Testis (tissue), 2 donors: Measurements from ENCODE around the gene ROM1.

Source experiments
- POLR2A ChIP-seq: fragments of 450-650 bp; IDR thresholded peaks from one replicate; pipeline ENCODE4 v1.6.1; 2017; ENCODE audit warnings: antibody characterized with exemption, mild to moderate bottlenecking, moderate library complexity
- TF ChIP-seq, protein P1 (sequence below), 3 experiments: fragments of 450-650 bp in 2 of 3; fragments of 200-600 bp in 1 of 3; sonication (generic) in 1 of 3; IDR thresholded peaks; one replicate each; pipeline ENCODE4 v1.5.1; 2016 to 2019; ENCODE audit warnings: antibody characterized with exemption in 3 of 3, mild to moderate bottlenecking in 2 of 3, moderate library complexity in 1 of 3

GRCh38 chr11:62656796-62657429 is 43.9 kb downstream of the ROM1 start:
- no peak for TF ChIP-seq POLR2A
- TF ChIP-seq, protein P1, sequence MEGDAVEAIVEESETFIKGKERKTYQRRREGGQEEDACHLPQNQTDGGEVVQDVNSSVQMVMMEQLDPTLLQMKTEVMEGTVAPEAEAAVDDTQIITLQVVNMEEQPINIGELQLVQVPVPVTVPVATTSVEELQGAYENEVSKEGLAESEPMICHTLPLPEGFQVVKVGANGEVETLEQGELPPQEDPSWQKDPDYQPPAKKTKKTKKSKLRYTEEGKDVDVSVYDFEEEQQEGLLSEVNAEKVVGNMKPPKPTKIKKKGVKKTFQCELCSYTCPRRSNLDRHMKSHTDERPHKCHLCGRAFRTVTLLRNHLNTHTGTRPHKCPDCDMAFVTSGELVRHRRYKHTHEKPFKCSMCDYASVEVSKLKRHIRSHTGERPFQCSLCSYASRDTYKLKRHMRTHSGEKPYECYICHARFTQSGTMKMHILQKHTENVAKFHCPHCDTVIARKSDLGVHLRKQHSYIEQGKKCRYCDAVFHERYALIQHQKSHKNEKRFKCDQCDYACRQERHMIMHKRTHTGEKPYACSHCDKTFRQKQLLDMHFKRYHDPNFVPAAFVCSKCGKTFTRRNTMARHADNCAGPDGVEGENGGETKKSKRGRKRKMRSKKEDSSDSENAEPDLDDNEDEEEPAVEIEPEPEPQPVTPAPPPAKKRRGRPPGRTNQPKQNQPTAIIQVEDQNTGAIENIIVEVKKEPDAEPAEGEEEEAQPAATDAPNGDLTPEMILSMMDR (IDR thresholded peaks at IDR 0.05) = no peak
